OCI-LY7 (cell line): ENCODE results near the gene PHF21B.

ENCODE experiments used
- EZH2phosphoT487 ChIP-seq: fragments of 200-600 bp; sonication (generic); IDR thresholded peaks from 2 replicates; pipeline ENCODE4 v1.6.1; 2018; ENCODE audit warnings: low read depth, borderline replicate concordance, mild to moderate bottlenecking, mixed run types, antibody characterized with exemption, low read length, moderate library complexity, mixed read lengths
- TF ChIP-seq, protein P1 (sequence below): fragments of 200-600 bp; sonication (generic); conservative IDR thresholded peaks from 2 replicates; pipeline ENCODE4 v1.5.1; 2014; ENCODE audit warnings: mild to moderate bottlenecking, antibody characterized with exemption, low read length, moderate library complexity, mixed read lengths

DNA sequence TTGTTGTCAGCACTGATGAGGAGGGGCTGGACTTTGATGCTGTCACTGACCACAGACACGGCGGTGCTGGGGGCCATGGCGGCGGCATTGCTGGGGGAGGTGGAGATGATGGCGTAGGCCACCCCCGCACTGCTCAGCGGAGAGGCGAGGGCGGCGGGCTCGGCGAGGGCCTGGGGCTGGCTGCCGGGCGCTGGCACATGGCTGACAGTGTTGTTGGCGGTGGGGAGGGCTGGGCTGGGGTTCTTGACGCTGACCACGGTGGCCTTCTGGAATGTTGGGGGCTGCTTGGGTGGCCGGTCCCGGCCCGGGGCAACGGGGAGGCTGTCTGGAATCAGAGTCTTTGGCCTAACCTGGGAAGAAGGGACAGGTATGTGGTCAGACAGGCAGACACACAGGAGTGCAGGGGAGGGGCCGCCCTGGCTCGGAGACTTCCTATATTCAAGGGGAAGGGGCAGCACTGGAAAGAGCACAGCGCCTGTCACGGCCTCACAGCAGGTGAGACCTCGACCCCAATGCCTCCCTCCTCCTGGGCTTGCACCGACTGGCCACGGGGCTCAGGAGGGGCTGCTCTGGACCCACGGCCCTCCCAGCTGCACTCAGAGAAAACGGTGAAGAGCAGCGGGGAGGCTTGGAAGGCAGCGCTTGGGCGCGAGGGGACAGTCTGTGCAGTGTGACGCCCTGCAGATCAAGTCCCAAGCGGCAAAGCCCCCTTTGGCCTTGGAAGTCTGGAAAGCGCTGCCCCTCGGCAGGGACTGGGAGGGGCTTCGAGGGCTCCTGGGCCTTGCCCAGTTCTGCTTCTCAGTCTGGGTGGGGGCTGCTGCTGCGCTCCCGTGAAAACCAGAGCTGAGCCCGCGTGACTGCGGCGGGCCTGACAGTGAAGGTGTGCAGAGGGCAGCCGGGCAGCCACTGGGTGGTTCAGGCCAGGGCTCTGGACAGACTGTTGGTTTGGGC lies 93.2 kb downstream of the PHF21B start:
- TF ChIP-seq, protein P1, sequence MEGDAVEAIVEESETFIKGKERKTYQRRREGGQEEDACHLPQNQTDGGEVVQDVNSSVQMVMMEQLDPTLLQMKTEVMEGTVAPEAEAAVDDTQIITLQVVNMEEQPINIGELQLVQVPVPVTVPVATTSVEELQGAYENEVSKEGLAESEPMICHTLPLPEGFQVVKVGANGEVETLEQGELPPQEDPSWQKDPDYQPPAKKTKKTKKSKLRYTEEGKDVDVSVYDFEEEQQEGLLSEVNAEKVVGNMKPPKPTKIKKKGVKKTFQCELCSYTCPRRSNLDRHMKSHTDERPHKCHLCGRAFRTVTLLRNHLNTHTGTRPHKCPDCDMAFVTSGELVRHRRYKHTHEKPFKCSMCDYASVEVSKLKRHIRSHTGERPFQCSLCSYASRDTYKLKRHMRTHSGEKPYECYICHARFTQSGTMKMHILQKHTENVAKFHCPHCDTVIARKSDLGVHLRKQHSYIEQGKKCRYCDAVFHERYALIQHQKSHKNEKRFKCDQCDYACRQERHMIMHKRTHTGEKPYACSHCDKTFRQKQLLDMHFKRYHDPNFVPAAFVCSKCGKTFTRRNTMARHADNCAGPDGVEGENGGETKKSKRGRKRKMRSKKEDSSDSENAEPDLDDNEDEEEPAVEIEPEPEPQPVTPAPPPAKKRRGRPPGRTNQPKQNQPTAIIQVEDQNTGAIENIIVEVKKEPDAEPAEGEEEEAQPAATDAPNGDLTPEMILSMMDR, result no peak
- no peak for TF ChIP-seq EZH2phosphoT487
